ENCODE data around the gene NCOA5. TPM values are rescaled to one million over a fixed set of nuclear protein-coding genes. Genes with fewer than 3 reads are reported as not detected.
A peak's percentile ranks its signal among the peaks of the same experiment; 100 is the strongest.

NCOA5 gene
- 10.3 and 18.4 TPM in 2 replicates for total RNA-seq (ENCODE audit: low replicate concordance)

DNA sequence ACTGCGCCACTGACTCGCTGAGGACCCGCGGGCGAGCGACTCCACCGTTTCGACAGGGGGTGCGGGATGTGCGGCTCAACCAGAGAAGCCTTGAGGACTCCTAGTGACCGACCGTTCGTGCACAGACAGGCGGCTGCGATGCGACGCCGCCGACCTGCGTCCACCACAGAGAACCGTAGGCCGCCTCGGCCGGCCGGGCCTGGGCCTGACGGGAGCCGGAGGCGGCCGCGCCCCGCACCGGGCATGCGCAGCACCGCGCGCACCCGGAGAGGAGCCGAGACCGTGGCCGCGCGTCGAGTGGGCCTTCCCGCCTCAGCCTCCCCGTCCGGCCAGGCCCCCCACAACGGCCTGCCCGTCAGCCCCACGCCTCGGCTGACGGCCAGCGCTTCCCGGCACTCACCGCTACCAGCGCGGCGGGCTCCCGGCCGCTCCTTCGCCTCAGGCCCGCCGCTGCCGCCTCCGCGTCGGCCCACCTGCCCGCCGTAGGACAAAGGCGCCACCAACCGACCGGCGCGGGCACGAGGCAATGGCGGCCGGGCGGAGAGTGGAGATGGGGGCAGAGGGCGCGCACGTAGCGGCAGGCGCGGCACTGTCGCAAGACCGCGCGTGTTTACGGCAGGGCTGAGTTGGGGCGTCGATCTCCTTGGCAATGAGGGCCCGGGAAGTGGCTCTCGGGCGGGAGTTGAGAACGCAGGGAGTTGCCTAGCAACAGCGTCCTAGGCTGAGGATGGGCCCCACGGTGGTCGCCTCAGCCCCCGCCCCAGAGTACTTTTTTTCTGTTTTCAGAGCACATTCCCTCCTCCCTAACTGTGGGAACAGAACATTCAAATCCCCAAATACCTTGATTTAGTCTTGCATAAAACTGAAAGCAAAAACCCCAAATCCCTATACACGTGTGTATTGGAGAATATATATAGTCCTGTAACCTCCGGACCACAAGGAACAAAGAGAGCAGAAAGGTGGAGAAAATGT lies at the start of gene NCOA5:
NCOA5 (minus strand) TSS at position 546 of the 972 bp plus-strand sequence. CDS start 10,538 bp downstream, outside the sequence.
- Mint-ChIP-seq H3K27me3 (ENCODE audit: insufficient read depth, low read depth) (peaks cover 2% of the 10 kb centered on the region), H3K27ac (peak within 1 kb of the TSS; percentile 97), H3K4me1 (peaks cover 42% of the 10 kb centered on the region), H3K4me3 (peak within 1 kb of the TSS; percentile 91), H3K36me3 (no peaks in the 10 kb centered on the region), H3K9me3 (no peaks in the 10 kb centered on the region)
- H2AFZ ChIP-seq (replicated peaks), result peak within 1 kb of the TSS; percentile 38
- H3K79me2 ChIP-seq (ENCODE audit: low read depth), result peaks cover 47% of the 10 kb centered on the region
- no peaks in the 10 kb centered on the region for H3K36me3 ChIP-seq
- peaks cover 21% of the 10 kb centered on the region for H3K4me1 ChIP-seq
- peak within 1 kb of the TSS; percentile 91 for H3K4me2 ChIP-seq
- peak; percentile 99 for DNase-seq (ENCODE audit: low spot score)
- H3F3A ChIP-seq (ENCODE audit: low read depth), result no peaks in the 10 kb centered on the region
- peaks cover 46% of the 10 kb centered on the region for H4K20me1 ChIP-seq (ENCODE audit: low read depth)
- peak within 1 kb of the TSS; percentile 73 for H3K4me3 ChIP-seq
- H3K27ac ChIP-seq, result peak within 1 kb of the TSS; percentile 88
- H3K9me3 ChIP-seq (ENCODE audit: low read depth), result no peaks in the 10 kb centered on the region
- peak within 1 kb of the TSS; percentile 90 for H3K9ac ChIP-seq
- H3K27me3 ChIP-seq, result no peaks in the 10 kb centered on the region
- TF ChIP-seq CTCF (IDR thresholded peaks at IDR 0.05) (peak; percentile 37), EZH2phosphoT487 (IDR thresholded peaks at IDR 0.05) (no peak), EZH2 (IDR thresholded peaks at IDR 0.05) (peak; percentile 28)

DNA sequence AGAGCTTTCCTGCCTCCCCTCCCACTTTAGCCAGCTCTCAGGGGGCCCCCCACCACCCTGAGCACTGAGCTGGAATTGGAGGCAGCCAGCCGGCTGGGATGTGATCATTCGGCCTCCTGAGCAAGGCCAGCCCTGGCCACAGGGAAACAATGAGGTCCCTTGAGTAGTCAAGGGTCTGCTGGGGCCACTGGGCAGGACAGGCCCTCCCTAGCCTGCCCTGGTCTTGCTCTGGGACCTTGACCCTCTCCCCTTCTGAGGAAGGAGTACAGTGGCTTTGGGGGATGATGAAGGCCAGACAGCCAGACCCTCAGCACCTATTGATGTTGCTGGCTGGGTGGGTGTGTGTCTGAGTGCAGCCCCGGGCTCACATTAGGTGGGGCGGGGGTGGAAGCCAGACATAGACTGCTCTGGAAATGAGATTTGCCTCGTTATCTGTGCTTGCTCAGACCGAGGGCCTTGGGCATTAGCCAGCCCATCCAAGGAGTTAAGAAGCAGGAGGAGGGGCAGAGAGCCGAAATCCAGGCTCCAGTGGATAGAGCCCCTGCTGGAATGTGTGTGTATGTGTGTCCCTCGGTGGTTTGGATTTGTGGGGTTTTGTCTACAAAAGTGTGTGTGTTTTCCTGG lies 49.6 kb upstream of the NCOA5 start:
- H3K36me3 Mint-ChIP-seq, result no peaks in the 10 kb centered on the region
- DNase-seq (ENCODE audit: low spot score), result peak; percentile 72
- Histone ChIP-seq H3K4me3 (no peak overlapping the region), H3K4me1 (peaks cover 58% of the 10 kb centered on the region), H2AFZ (replicated peaks) (no peak overlapping the region), H4K20me1 (ENCODE audit: low read depth) (peaks cover 17% of the 10 kb centered on the region), H3K4me2 (peak overlapping the region; percentile 60), H3K79me2 (ENCODE audit: low read depth) (no peaks in the 10 kb centered on the region), H3F3A (ENCODE audit: low read depth) (peaks cover 46% of the 10 kb centered on the region), H3K9me3 (ENCODE audit: low read depth) (no peaks in the 10 kb centered on the region), H3K9ac (no peak overlapping the region), H3K27ac (no peak overlapping the region), H3K27me3 (peaks cover 8% of the 10 kb centered on the region), H3K36me3 (no peaks in the 10 kb centered on the region)
- H3K4me1 Mint-ChIP-seq, result peaks cover 38% of the 10 kb centered on the region
- H3K27me3 Mint-ChIP-seq (ENCODE audit: insufficient read depth, low read depth), result peaks cover 17% of the 10 kb centered on the region
- H3K9me3 Mint-ChIP-seq, result no peaks in the 10 kb centered on the region
- H3K4me3 Mint-ChIP-seq, result peak overlapping the region; percentile 5
- TF ChIP-seq CTCF (IDR thresholded peaks at IDR 0.05) (peak; percentile 27), EZH2 (IDR thresholded peaks at IDR 0.05) (no peak)
- peak overlapping the region; percentile 1 for H3K27ac Mint-ChIP-seq

- Mint-ChIP-seq H3K4me3 (no peak overlapping the region), H3K36me3 (no peaks in the 10 kb centered on the region), H3K9me3 (no peaks in the 10 kb centered on the region), H3K27ac (no peak overlapping the region), H3K27me3 (ENCODE audit: insufficient read depth, low read depth) (peaks cover 16% of the 10 kb centered on the region), H3K4me1 (peaks cover 38% of the 10 kb centered on the region)
- Histone ChIP-seq H3K4me2 (no peak overlapping the region), H3K9me3 (ENCODE audit: low read depth) (no peaks in the 10 kb centered on the region), H3F3A (ENCODE audit: low read depth) (peaks cover 46% of the 10 kb centered on the region), H3K9ac (no peak overlapping the region), H2AFZ (replicated peaks) (no peak overlapping the region), H3K4me3 (no peak overlapping the region), H3K4me1 (peaks cover 58% of the 10 kb centered on the region), H3K27me3 (peaks cover 8% of the 10 kb centered on the region), H4K20me1 (ENCODE audit: low read depth) (peaks cover 17% of the 10 kb centered on the region), H3K79me2 (ENCODE audit: low read depth) (no peaks in the 10 kb centered on the region), H3K36me3 (no peaks in the 10 kb centered on the region), H3K27ac (no peak overlapping the region)
- TF ChIP-seq EZH2 (IDR thresholded peaks at IDR 0.05), result no peak
- TF ChIP-seq CTCF (IDR thresholded peaks at IDR 0.05), result no peak
- TF ChIP-seq EZH2phosphoT487 (IDR thresholded peaks at IDR 0.05), result no peak
- DNase-seq (ENCODE audit: low spot score), result no peak
Observed at GRCh38 chr20:46137816-46138215, 48.1 kb upstream of the NCOA5 start.
